Adrenal gland (tissue), 5 donors: Measurements from ENCODE around the gene TAGLN2.

Source experiments
- POLR2A ChIP-seq, 2 donors: fragments of 450-650 bp; IDR thresholded peaks; one replicate each; pipeline ENCODE4 v1.6.1; 2017; ENCODE audit warnings: antibody characterized with exemption in 2 of 2, mild to moderate bottlenecking in 2 of 2, moderate library complexity in 1 of 2
- TF ChIP-seq, protein P1 (sequence below), 6 experiments: fragments of 450-650 bp in 4 of 6; fragments of 200-600 bp in 2 of 6; sonication (generic) in 1 of 6; IDR thresholded peaks; 1 replicate in 5 of 6; 2 replicates in 1 of 6; pipeline versions ENCODE4 v1.5.1 to v1.8.0; 2016 to 2021; ENCODE audit warnings: antibody characterized with exemption in 6 of 6, mild to moderate bottlenecking in 2 of 6, moderate library complexity in 1 of 6
- donor health status: DM: no; HTN: no; CAD: no.

DNA sequence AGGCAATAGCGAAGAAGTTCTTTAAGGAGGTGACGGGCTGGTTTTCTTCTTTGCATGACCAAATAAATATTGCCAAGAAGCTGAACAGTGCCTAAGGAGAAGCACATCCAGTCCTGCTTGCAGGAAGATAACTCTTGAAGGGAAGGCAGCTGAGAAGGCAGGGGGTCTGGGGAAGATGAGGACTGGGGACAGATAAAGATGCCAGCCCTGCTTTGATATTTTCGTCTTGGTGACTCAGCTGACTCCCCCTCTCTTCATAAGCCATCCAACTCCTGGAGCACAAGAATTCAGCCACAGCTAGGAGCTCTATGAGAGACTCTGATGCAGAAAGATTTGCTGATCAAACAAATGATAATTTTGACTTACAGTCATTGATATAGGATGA is 28.8 kb downstream of the TAGLN2 start:
- TF ChIP-seq, protein P1, sequence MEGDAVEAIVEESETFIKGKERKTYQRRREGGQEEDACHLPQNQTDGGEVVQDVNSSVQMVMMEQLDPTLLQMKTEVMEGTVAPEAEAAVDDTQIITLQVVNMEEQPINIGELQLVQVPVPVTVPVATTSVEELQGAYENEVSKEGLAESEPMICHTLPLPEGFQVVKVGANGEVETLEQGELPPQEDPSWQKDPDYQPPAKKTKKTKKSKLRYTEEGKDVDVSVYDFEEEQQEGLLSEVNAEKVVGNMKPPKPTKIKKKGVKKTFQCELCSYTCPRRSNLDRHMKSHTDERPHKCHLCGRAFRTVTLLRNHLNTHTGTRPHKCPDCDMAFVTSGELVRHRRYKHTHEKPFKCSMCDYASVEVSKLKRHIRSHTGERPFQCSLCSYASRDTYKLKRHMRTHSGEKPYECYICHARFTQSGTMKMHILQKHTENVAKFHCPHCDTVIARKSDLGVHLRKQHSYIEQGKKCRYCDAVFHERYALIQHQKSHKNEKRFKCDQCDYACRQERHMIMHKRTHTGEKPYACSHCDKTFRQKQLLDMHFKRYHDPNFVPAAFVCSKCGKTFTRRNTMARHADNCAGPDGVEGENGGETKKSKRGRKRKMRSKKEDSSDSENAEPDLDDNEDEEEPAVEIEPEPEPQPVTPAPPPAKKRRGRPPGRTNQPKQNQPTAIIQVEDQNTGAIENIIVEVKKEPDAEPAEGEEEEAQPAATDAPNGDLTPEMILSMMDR (IDR thresholded peaks at IDR 0.05): no peak
- TF ChIP-seq POLR2A (IDR thresholded peaks at IDR 0.05): no peak
